WTC11 (cell line): ENCODE measurements around the gene NRG3. TPM values are rescaled to one million over a fixed set of nuclear protein-coding genes. Genes with fewer than 3 reads are reported as not detected.

Experiments
- ATAC-seq: fragments of 200-7000 bp; cut with Tn5 transposase; 2 replicates; pipeline ENCODE4 v1.10.0; 2021; ENCODE audit warnings: mild to moderate bottlenecking, moderate library complexity
- CTCF ChIA-PET: fragments of 300-600 bp; sonication (Branson Sonifier 250); formaldehyde crosslinking; loops from one replicate; lab custom pipeline; 2021; ENCODE audit warnings: antibody characterized with exemption; lab: Charles Lee
- POLR2A ChIA-PET: fragments of 350-600 bp; sonication (Branson Sonifier 250); formaldehyde crosslinking; loops from one replicate; lab custom pipeline; 2021; ENCODE audit warnings: antibody characterized with exemption; lab: Charles Lee
- DNase-seq: peaks from one replicate; pipeline ENCODE4 v3.0.0; 2021; ENCODE audit warnings: low spot score
- H3K27ac Mint-ChIP-seq: 2 replicates; pipeline ENCODE4 v1.8.0; 2021; ENCODE audit warnings: mixed read lengths
- H3K27me3 Mint-ChIP-seq: 2 replicates; pipeline ENCODE4 v1.8.0; 2021; ENCODE audit warnings: low read depth, mild to moderate bottlenecking, moderate library complexity, mixed read lengths
- H3K36me3 Mint-ChIP-seq: 2 replicates; pipeline ENCODE4 v1.8.0; 2021; ENCODE audit warnings: mixed read lengths
- H3K4me1 Mint-ChIP-seq: 2 replicates; pipeline ENCODE4 v1.8.0; 2022; ENCODE audit warnings: mixed read lengths
- H3K4me3 Mint-ChIP-seq: 2 replicates; pipeline ENCODE4 v1.8.0; 2021; ENCODE audit warnings: mild to moderate bottlenecking, moderate library complexity, mixed read lengths
- H3K9me3 Mint-ChIP-seq: 2 replicates; pipeline ENCODE4 v1.8.0; 2021; ENCODE audit warnings: mixed read lengths
- AR ChIP-seq: fragments of 250-450 bp; sonication (Bioruptor Pico); IDR thresholded peaks from 2 replicates; pipeline ENCODE4 v1.9.0; 2021; ENCODE audit warnings: mild to moderate bottlenecking
- ATF2 ChIP-seq: sonication (generic); formaldehyde crosslinking; IDR thresholded peaks from 2 replicates; pipeline ENCODE4 v1.8.1; 2022; ENCODE audit warnings: low read depth, missing genetic modification reagents, borderline replicate concordance
- ATF3 ChIP-seq: sonication (generic); formaldehyde crosslinking; conservative IDR thresholded peaks from 2 replicates; pipeline ENCODE4 v1.8.1; 2022; ENCODE audit warnings: mild to moderate bottlenecking, missing genetic modification reagents
- CREB1 ChIP-seq: sonication (generic); formaldehyde crosslinking; IDR thresholded peaks from 2 replicates; pipeline ENCODE4 v1.8.0; 2023; ENCODE audit warnings: mild to moderate bottlenecking, missing genetic modification reagents
- E2F1 ChIP-seq: sonication (generic); formaldehyde crosslinking; IDR thresholded peaks from 2 replicates; pipeline ENCODE4 v1.8.0; 2022; ENCODE audit warnings: mild to moderate bottlenecking, missing genetic modification reagents
- ELF4 ChIP-seq: sonication (generic); formaldehyde crosslinking; IDR thresholded peaks from 2 replicates; pipeline ENCODE4 v1.8.1; 2022; ENCODE audit warnings: low read depth, mild to moderate bottlenecking, moderate library complexity, missing genetic modification reagents
- GRHL2 ChIP-seq: fragments of 250-450 bp; sonication (Bioruptor Pico); IDR thresholded peaks from 2 replicates; pipeline ENCODE4 v1.8.0; 2022; ENCODE audit warnings: mild to moderate bottlenecking, moderate library complexity; ENCODE audit not compliant: insufficient replicate concordance, severe bottlenecking
- HMGXB4 ChIP-seq: sonication (generic); formaldehyde crosslinking; IDR thresholded peaks from 2 replicates; pipeline ENCODE4 v1.8.1; 2023; ENCODE audit warnings: mild to moderate bottlenecking, moderate library complexity, missing genetic modification reagents
- RELA ChIP-seq: sonication (generic); formaldehyde crosslinking; IDR thresholded peaks from 2 replicates; pipeline ENCODE4 v1.8.1; 2022; ENCODE audit warnings: missing genetic modification reagents, mild to moderate bottlenecking, borderline replicate concordance
- RORB ChIP-seq: fragments of 250-450 bp; sonication (Bioruptor Pico); IDR thresholded peaks from 2 replicates; pipeline ENCODE4 v1.9.0; 2021; ENCODE audit warnings: mild to moderate bottlenecking
- SOX15 ChIP-seq: fragments of 250-450 bp; sonication (Bioruptor Pico); IDR thresholded peaks from 2 replicates; pipeline ENCODE4 v1.9.0; 2021; ENCODE audit warnings: mild to moderate bottlenecking
- ZNF121 ChIP-seq: sonication (generic); formaldehyde crosslinking; IDR thresholded peaks from 2 replicates; pipeline ENCODE4 v1.8.0; 2023; ENCODE audit warnings: missing genetic modification reagents
- ZNF219 ChIP-seq: sonication (generic); formaldehyde crosslinking; IDR thresholded peaks from 2 replicates; pipeline ENCODE4 v1.8.0; 2023; ENCODE audit warnings: missing genetic modification reagents, mild to moderate bottlenecking, borderline replicate concordance
- ZNF281 ChIP-seq: sonication (generic); formaldehyde crosslinking; IDR thresholded peaks from 2 replicates; pipeline ENCODE4 v1.8.0; 2023; ENCODE audit warnings: mild to moderate bottlenecking, missing genetic modification reagents
- ZNF425 ChIP-seq: fragments of 250-450 bp; sonication (Bioruptor Pico); conservative IDR thresholded peaks from 2 replicates; pipeline ENCODE4 v1.9.0; 2021; ENCODE audit warnings: mild to moderate bottlenecking
- ZNF671 ChIP-seq: fragments of 250-450 bp; sonication (Bioruptor Pico); IDR thresholded peaks from 2 replicates; pipeline ENCODE4 v1.8.0; 2021; ENCODE audit warnings: mild to moderate bottlenecking
- total RNA-seq: library from RNA; stranded (reverse); gene quantifications from 3 replicates; pipeline ENCODE4 v1.2.3, GENCODE V29; 2021
- TF ChIP-seq, protein P1 (sequence below): sonication (generic); formaldehyde crosslinking; IDR thresholded peaks from 2 replicates; pipeline ENCODE4 v1.8.1; 2022; ENCODE audit warnings: low read depth, mild to moderate bottlenecking, moderate library complexity, missing genetic modification reagents, borderline replicate concordance
- TF ChIP-seq, protein P2 (sequence below): sonication (generic); formaldehyde crosslinking; IDR thresholded peaks from 2 replicates; pipeline ENCODE4 v1.8.0; 2022; ENCODE audit warnings: mild to moderate bottlenecking, missing genetic modification reagents

NRG3 gene
- total RNA-seq, 1 experiment from 2014 or later = 7.0 TPM

DNA sequence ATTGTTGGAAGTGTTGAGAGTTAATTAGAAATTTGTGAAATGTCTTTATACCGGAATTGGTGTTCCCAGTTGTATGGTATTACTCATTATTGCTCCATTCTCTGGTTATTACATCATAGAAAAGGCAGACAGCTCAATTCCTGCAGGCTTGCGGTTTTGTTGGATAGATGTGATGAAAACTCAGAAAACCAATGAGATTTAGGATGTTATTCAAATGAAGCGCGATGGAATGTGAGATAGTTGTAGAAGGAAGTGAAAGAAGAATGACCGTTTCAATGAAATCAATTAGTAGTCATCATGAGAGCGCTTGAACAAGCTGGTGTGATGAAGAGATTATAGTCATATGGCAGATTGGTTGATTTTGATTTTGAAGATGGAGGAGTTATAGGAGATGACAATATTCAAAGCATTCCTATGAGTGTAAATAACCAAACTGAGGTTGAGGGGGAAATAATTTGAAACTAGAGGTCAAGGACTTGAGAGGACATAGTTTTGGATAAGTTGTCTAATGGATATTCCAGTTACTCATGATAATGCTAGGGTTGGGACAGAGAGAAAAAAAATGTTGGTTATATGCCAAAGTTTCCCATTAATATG is 991.5 kb downstream of the NRG3 start:
- Mint-ChIP-seq H3K27me3 (no peaks in the 10 kb centered on the region), H3K27ac (no peak overlapping the region), H3K36me3 (no peaks in the 10 kb centered on the region), H3K9me3 (no peaks in the 10 kb centered on the region), H3K4me1 (peaks cover 7% of the 10 kb centered on the region), H3K4me3 (no peak overlapping the region)
- POLR2A ChIA-PET = no interaction called here
- DNase-seq = no peak
- ATAC-seq = no peak
- CTCF ChIA-PET = no interaction called here
- TF ChIP-seq CREB1 (CRISPR knock-in tag) (no peak), ZNF671 (no peak), ZNF281 (no peak), RORB (CRISPR knock-in tag) (no peak), SOX15 (no peak), ELF4 (CRISPR knock-in tag) (no peak), ZNF219 (CRISPR knock-in tag) (no peak)

- ChIA-PET POLR2A (no interaction called here), CTCF (no interaction called here)
- Mint-ChIP-seq H3K27ac (no peak overlapping the region), H3K4me3 (no peak overlapping the region), H3K27me3 (no peaks in the 10 kb centered on the region), H3K36me3 (no peaks in the 10 kb centered on the region), H3K4me1 (peaks cover 2% of the 10 kb centered on the region), H3K9me3 (no peaks in the 10 kb centered on the region)
- DNase-seq (no peak), ATAC-seq (no peak)
- TF ChIP-seq HMGXB4 (CRISPR knock-in tag) (no peak), ATF3 (CRISPR knock-in tag) (no peak), RELA (CRISPR knock-in tag) (no peak), AR (CRISPR knock-in tag) (no peak), ZNF121 (CRISPR knock-in tag) (no peak), E2F1 (CRISPR knock-in tag) (no peak), ATF2 (no peak), SOX15 (no peak), GRHL2 (CRISPR knock-in tag) (no peak), ZNF671 (no peak), ZNF425 (CRISPR knock-in tag) (no peak)
- TF ChIP-seq, protein P1, sequence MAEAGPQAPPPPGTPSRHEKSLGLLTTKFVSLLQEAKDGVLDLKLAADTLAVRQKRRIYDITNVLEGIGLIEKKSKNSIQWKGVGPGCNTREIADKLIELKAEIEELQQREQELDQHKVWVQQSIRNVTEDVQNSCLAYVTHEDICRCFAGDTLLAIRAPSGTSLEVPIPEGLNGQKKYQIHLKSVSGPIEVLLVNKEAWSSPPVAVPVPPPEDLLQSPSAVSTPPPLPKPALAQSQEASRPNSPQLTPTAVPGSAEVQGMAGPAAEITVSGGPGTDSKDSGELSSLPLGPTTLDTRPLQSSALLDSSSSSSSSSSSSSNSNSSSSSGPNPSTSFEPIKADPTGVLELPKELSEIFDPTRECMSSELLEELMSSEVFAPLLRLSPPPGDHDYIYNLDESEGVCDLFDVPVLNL = no peak
- TF ChIP-seq, protein P2, sequence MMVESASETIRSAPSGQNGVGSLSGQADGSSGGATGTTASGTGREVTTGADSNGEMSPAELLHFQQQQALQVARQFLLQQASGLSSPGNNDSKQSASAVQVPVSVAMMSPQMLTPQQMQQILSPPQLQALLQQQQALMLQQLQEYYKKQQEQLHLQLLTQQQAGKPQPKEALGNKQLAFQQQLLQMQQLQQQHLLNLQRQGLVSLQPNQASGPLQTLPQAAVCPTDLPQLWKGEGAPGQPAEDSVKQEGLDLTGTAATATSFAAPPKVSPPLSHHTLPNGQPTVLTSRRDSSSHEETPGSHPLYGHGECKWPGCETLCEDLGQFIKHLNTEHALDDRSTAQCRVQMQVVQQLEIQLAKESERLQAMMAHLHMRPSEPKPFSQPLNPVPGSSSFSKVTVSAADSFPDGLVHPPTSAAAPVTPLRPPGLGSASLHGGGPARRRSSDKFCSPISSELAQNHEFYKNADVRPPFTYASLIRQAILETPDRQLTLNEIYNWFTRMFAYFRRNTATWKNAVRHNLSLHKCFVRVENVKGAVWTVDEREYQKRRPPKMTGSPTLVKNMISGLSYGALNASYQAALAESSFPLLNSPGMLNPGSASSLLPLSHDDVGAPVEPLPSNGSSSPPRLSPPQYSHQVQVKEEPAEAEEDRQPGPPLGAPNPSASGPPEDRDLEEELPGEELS = no peak
These were observed 992.1 kb downstream of the NRG3 start for GRCh38 chr10:82867056-82867455.
